Neural crest cell (in vitro differentiated cells): Measurements from ENCODE around the gene IGSF9B. TPM values are rescaled to one million over a fixed set of nuclear protein-coding genes. Genes with fewer than 3 reads are reported as not detected.

Source experiments
- DNase-seq: peaks from one replicate; pipeline ENCODE4 v3.0.0; 2021; ENCODE audit warnings: low read depth, mixed read lengths, low spot score
- H3K27ac Mint-ChIP-seq: one replicate; pipeline ENCODE4 v1.8.0; 2021; ENCODE audit warnings: mild to moderate bottlenecking, mixed read lengths; ENCODE audit not compliant: unreplicated experiment
- H3K27me3 Mint-ChIP-seq: 2 replicates; pipeline ENCODE4 v1.8.0; 2021; ENCODE audit warnings: low read depth, mild to moderate bottlenecking, mixed read lengths
- H3K36me3 Mint-ChIP-seq: 2 replicates; pipeline ENCODE4 v1.8.0; 2021; ENCODE audit warnings: low read depth, mild to moderate bottlenecking, mixed read lengths
- H3K4me1 Mint-ChIP-seq: 2 replicates; pipeline ENCODE4 v1.8.0; 2021; ENCODE audit warnings: mixed read lengths
- H3K4me3 Mint-ChIP-seq: one replicate; pipeline ENCODE4 v1.8.0; 2021; ENCODE audit warnings: mild to moderate bottlenecking, mixed read lengths
- H3K9me3 Mint-ChIP-seq: 2 replicates; pipeline ENCODE4 v1.8.0; 2021; ENCODE audit warnings: mixed read lengths
- CTCF ChIP-seq: fragments of 200-600 bp; sonication (generic); conservative IDR thresholded peaks from 2 replicates; pipeline ENCODE4 v1.5.0; 2021; ENCODE audit warnings: antibody characterized with exemption, mild to moderate bottlenecking
- total RNA-seq: library from RNA; stranded (reverse); gene quantifications from 2 replicates; pipeline ENCODE4 v1.2.1, GENCODE V29; 2021

The IGSF9B gene
- total RNA-seq, 1 donor from 2014 or later, result 12.9 TPM

GRCh38 chr11:133964356-133964755 lies 7.6 kb upstream of the IGSF9B start:
- TF ChIP-seq CTCF, result no peak
- Mint-ChIP-seq H3K9me3 (no peaks in the 10 kb centered on the region), H3K4me3 (no peak overlapping the region), H3K36me3 (no peaks in the 10 kb centered on the region), H3K27me3 (peaks cover 71% of the 10 kb centered on the region), H3K27ac (no peak overlapping the region), H3K4me1 (peaks cover 29% of the 10 kb centered on the region)
- no peak for DNase-seq

GRCh38 chr11:133961890-133962289 lies 5.1 kb upstream of the IGSF9B start:
- TF ChIP-seq CTCF, result no peak
- Mint-ChIP-seq H3K27ac (no peak overlapping the region), H3K9me3 (no peaks in the 10 kb centered on the region), H3K27me3 (peaks cover 73% of the 10 kb centered on the region), H3K4me1 (peaks cover 32% of the 10 kb centered on the region), H3K36me3 (no peaks in the 10 kb centered on the region), H3K4me3 (no peak overlapping the region)
- DNase-seq, result no peak

GRCh38 chr11:133957900-133958299 lies 1.1 kb upstream of the IGSF9B start:
- Mint-ChIP-seq H3K27ac (no peak overlapping the region), H3K27me3 (peaks cover 87% of the 10 kb centered on the region), H3K9me3 (no peaks in the 10 kb centered on the region), H3K36me3 (no peaks in the 10 kb centered on the region), H3K4me1 (peaks cover 18% of the 10 kb centered on the region), H3K4me3 (peak overlapping the region; percentile 91)
- DNase-seq, result no peak
- TF ChIP-seq CTCF, result no peak

- H3K4me1 Mint-ChIP-seq, result peaks cover 29% of the 10 kb centered on the region
- H3K4me3 Mint-ChIP-seq, result no peak overlapping the region
Observed at GRCh38 chr11:133955945-133956421, 785 bp downstream of the IGSF9B start.

GRCh38 chr11:133955081-133955891 lies 1.5 kb downstream of the IGSF9B start:
- no peaks in the 10 kb centered on the region for H3K36me3 Mint-ChIP-seq
- DNase-seq, result no peak
- no peaks in the 10 kb centered on the region for H3K9me3 Mint-ChIP-seq
- H3K4me3 Mint-ChIP-seq, result peak overlapping the region; percentile 86
- H3K27me3 Mint-ChIP-seq, result peaks cover 88% of the 10 kb centered on the region
- H3K4me1 Mint-ChIP-seq, result peaks cover 29% of the 10 kb centered on the region
- H3K27ac Mint-ChIP-seq, result no peak overlapping the region
- TF ChIP-seq CTCF, result no peak

More at GRCh38 chr11:133955945-133956421, 785 bp downstream of the IGSF9B start:
- TF ChIP-seq CTCF, result no peak
- Mint-ChIP-seq H3K27ac (no peak overlapping the region), H3K27me3 (peaks cover 88% of the 10 kb centered on the region), H3K9me3 (no peaks in the 10 kb centered on the region), H3K36me3 (no peaks in the 10 kb centered on the region)
- no peak for DNase-seq
